Keratinocyte (primary cell): ENCODE data around the gene MYMX. TPM values are rescaled to one million over a fixed set of nuclear protein-coding genes. Genes with fewer than 3 reads are reported as not detected.
A peak's percentile ranks its signal among the peaks of the same experiment; 100 is the strongest.

Experiments used
- DNase-seq: peaks from one replicate; pipeline ENCODE4 v3.0.0-alpha.2; 2011; ENCODE audit warnings: low read depth, missing footprints, low spot score
- FAIRE-seq: peaks from 2 replicates; lab custom pipeline; 2011; peaks lifted over from hg19 to GRCh38; lab: Jason Lieb, UNC
- H2AFZ ChIP-seq: 2 replicates; pipeline ENCODE4 v1.6.0; 2012; ENCODE audit warnings: low read length, control low read depth, inconsistent platforms; ENCODE audit not compliant: control insufficient read depth
- H3K27ac ChIP-seq: 2 replicates; pipeline ENCODE4 v1.5.1; 2011; ENCODE audit warnings: low read length; ENCODE audit not compliant: control insufficient read depth, insufficient read depth
- H3K27me3 ChIP-seq: 3 replicates; pipeline ENCODE4 v1.6.0; 2011; ENCODE audit warnings: low read length; ENCODE audit not compliant: control insufficient read depth, insufficient read depth; ENCODE audit errors: extremely low read depth
- H3K36me3 ChIP-seq, 2 experiments: 2 replicates in 1 of 2; 3 replicates in 1 of 2; pipeline ENCODE4 v1.5.1; 2011; ENCODE audit warnings: low read length in 2 of 2, mild to moderate bottlenecking in 1 of 2; ENCODE audit not compliant: control insufficient read depth in 2 of 2, insufficient read depth in 2 of 2; ENCODE audit errors: extremely low read depth in 1 of 2
- H3K4me1 ChIP-seq: 3 replicates; pipeline ENCODE4 v1.5.1; 2011; ENCODE audit warnings: low read length; ENCODE audit not compliant: control insufficient read depth, insufficient read depth; ENCODE audit errors: extremely low read depth
- H3K4me2 ChIP-seq: 3 replicates; pipeline ENCODE4 v1.6.0; 2011; ENCODE audit warnings: low read depth, low read length; ENCODE audit not compliant: control insufficient read depth, insufficient read depth; ENCODE audit errors: extremely low read depth
- H3K4me3 ChIP-seq, 3 experiments: fragments of 200-600 bp in 1 of 3; sonication (generic) in 1 of 3; 2 replicates in 2 of 3; 3 replicates in 1 of 3; pipeline ENCODE4 v1.5.1; 2011 to 2016; ENCODE audit warnings: low read length in 3 of 3, mild to moderate bottlenecking in 3 of 3, control low read depth in 2 of 3, inconsistent platforms in 1 of 3, low read depth in 1 of 3, mixed read lengths in 1 of 3, mixed run types in 1 of 3, moderate library complexity in 1 of 3; ENCODE audit not compliant: control insufficient read depth in 2 of 3, insufficient read depth in 2 of 3; ENCODE audit errors: extremely low read depth in 1 of 3
- H3K79me2 ChIP-seq: 2 replicates; pipeline ENCODE4 v1.6.0; 2012; ENCODE audit warnings: low read length; ENCODE audit not compliant: control insufficient read depth, insufficient read depth
- H3K9ac ChIP-seq: 3 replicates; pipeline ENCODE4 v1.6.0; 2011; ENCODE audit warnings: low read length; ENCODE audit not compliant: control insufficient read depth, insufficient read depth; ENCODE audit errors: extremely low read depth
- H3K9me1 ChIP-seq: 3 replicates; pipeline ENCODE4 v1.6.0; 2011; ENCODE audit warnings: low read length; ENCODE audit not compliant: control insufficient read depth, insufficient read depth; ENCODE audit errors: extremely low read depth
- H3K9me3 ChIP-seq: 2 replicates; pipeline ENCODE4 v1.5.1; 2012; ENCODE audit warnings: low read depth, low read length; ENCODE audit not compliant: control insufficient read depth
- H4K20me1 ChIP-seq: 3 replicates; pipeline ENCODE4 v1.6.0; 2011; ENCODE audit warnings: low read length; ENCODE audit not compliant: control insufficient read depth, insufficient read depth; ENCODE audit errors: extremely low read depth
- EZH2 ChIP-seq: IDR thresholded peaks from one replicate; pipeline ENCODE4 v1.6.1; 2012; ENCODE audit warnings: inconsistent platforms, mild to moderate bottlenecking, low read length, moderate library complexity
- dilution Hi-C: fragments of 300-500 bp; cut with MboI; formaldehyde crosslinking; loops from one replicate; pipeline ENCODE4 v1.7.0; 2020; ENCODE audit warnings: low sequenced_read_pairs; ENCODE audit not compliant: extremely low pct_ligation_motif_present
- polyA plus RNA-seq, 5 experiments: library from polyadenylated mRNA; depleted of rRNA in 3 of 5; stranded (reverse) in 3 of 5; stranded (forward) in 1 of 5; unstranded in 1 of 5; fragments of >200 nt; gene quantifications; 1 replicate in 1 of 5; 2 replicates in 3 of 5; 3 replicates in 1 of 5; pipeline versions ENCODE4 v1.2.1 to v1.2.3, GENCODE V29; 2011 to 2012; ENCODE audit warnings: missing spikeins in 2 of 5, low read depth in 1 of 5, low replicate concordance in 1 of 5
- TF ChIP-seq, protein P1 (sequence below), 3 experiments: IDR thresholded peaks in 1 of 3; conservative IDR thresholded peaks in 1 of 3; optimal IDR thresholded peaks in 1 of 3; 2 replicates in 2 of 3; 3 replicates in 1 of 3; pipeline versions ENCODE3 to v1.5.1; 2011; ENCODE audit warnings: low read length in 3 of 3, mild to moderate bottlenecking in 3 of 3, moderate library complexity in 2 of 3, control low read depth in 1 of 3, inconsistent platforms in 1 of 3; ENCODE audit not compliant: insufficient read depth in 2 of 3; ENCODE audit errors: extremely low read depth in 1 of 3

MYMX gene
- polyA plus RNA-seq, 1 donor (not counting 4 experiments of a cell fraction or from before 2014, with no cell fraction given), result 0.09 TPM

DNA sequence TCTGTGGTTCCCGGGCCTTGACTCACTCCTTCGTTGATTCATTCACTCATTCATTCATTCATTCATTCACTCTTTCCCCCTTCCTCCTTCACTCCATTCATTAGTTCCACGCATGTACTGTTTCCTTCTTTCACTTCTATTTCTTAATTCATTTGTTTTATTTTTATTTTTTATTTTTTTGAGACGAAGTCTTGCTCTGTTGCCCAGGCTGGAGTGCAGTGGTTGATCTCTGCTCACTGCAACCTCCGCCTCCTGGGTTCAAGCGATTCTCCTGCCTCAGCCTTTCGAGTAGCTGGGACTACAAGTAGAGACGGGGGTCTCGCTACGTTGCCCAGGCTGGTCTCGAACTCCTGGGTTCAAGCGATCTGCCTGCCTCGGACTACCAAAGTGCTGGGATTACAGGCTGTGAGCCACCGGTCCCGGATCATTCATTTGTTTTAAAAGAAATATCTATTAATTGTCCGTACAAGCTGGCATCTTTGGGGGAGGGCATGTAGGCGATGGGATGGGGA lies 49.1 kb downstream of the MYMX start:
- Histone ChIP-seq H3K27ac (no peak overlapping the region), H2AFZ (no peak overlapping the region), H3K9me1 (no peaks in the 10 kb centered on the region), H3K9ac (no peak overlapping the region), H3K36me3 (peaks cover 5 to 6% of the 10 kb centered on the region in 2 experiments), H3K9me3 (no peaks in the 10 kb centered on the region), H4K20me1 (peaks cover 3% of the 10 kb centered on the region), H3K27me3 (peaks cover 16% of the 10 kb centered on the region), H3K4me3 (peak overlapping the region in 1 of 3 experiments; percentile 63), H3K79me2 (peaks cover 26% of the 10 kb centered on the region), H3K4me1 (peaks cover 33% of the 10 kb centered on the region), H3K4me2 (no peak overlapping the region)
- DNase-seq (no peak), FAIRE-seq (no peak)
- TF ChIP-seq, protein P1, sequence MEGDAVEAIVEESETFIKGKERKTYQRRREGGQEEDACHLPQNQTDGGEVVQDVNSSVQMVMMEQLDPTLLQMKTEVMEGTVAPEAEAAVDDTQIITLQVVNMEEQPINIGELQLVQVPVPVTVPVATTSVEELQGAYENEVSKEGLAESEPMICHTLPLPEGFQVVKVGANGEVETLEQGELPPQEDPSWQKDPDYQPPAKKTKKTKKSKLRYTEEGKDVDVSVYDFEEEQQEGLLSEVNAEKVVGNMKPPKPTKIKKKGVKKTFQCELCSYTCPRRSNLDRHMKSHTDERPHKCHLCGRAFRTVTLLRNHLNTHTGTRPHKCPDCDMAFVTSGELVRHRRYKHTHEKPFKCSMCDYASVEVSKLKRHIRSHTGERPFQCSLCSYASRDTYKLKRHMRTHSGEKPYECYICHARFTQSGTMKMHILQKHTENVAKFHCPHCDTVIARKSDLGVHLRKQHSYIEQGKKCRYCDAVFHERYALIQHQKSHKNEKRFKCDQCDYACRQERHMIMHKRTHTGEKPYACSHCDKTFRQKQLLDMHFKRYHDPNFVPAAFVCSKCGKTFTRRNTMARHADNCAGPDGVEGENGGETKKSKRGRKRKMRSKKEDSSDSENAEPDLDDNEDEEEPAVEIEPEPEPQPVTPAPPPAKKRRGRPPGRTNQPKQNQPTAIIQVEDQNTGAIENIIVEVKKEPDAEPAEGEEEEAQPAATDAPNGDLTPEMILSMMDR (optimal IDR thresholded peaks at IDR 0.05 in 1 of 3, IDR thresholded peaks at IDR 0.05 in 1 of 3, conservative IDR thresholded peaks at IDR 0.05 in 1 of 3; ENCODE audit: extremely low read depth in 1 of 3, insufficient read depth in 2 of 3, low read length in 3 of 3), result no peak
- no peak for TF ChIP-seq EZH2
- dilution Hi-C loops, result no loop called here

DNA sequence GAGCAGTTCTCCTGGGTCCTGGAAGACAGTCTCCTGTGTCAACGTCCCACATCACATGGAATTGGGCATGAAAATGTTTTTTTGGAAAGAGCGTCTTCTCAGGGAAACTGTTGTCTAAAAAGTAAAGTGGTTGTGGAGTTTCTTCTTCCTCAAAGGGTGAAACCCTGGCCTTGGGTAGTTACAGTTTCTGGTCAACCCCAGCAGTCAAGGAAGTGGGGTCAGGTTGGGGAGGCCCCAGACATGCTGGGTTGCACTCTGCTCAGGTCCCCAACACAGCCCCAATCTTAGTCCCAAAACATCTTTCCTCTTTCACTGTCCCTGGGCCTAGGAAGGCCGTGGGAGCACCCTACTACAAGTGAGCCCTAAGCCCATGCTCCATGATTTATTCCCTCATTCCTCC lies 49.6 kb downstream of the MYMX start:
- peaks cover 26% of the 10 kb centered on the region for H3K79me2 ChIP-seq
- peaks cover 21% of the 10 kb centered on the region for H3K27me3 ChIP-seq
- H3K4me3 ChIP-seq, result no peak overlapping the region
- H3K36me3 ChIP-seq, result peaks cover 1 to 6% of the 10 kb centered on the region in 2 experiments
- no peak for DNase-seq
- FAIRE-seq, result no peak
- no peak overlapping the region for H2AFZ ChIP-seq
- H3K9ac ChIP-seq, result no peak overlapping the region
- no peak for TF ChIP-seq EZH2
- TF ChIP-seq, protein P1 (optimal IDR thresholded peaks at IDR 0.05 in 1 of 3, IDR thresholded peaks at IDR 0.05 in 1 of 3, conservative IDR thresholded peaks at IDR 0.05 in 1 of 3; ENCODE audit: extremely low read depth in 1 of 3, insufficient read depth in 2 of 3, low read length in 3 of 3), result no peak
- H4K20me1 ChIP-seq, result peaks cover 3% of the 10 kb centered on the region
- dilution Hi-C loops, result no loop called here
- no peaks in the 10 kb centered on the region for H3K9me3 ChIP-seq
- H3K4me2 ChIP-seq, result no peak overlapping the region
- no peaks in the 10 kb centered on the region for H3K9me1 ChIP-seq
- no peak overlapping the region for H3K27ac ChIP-seq
- peaks cover 33% of the 10 kb centered on the region for H3K4me1 ChIP-seq
